ENCODE data around the gene HNRNPH3. TPM values are rescaled to one million over a fixed set of nuclear protein-coding genes. Genes with fewer than 3 reads are reported as not detected.

Gene HNRNPH3
- total RNA-seq, 1 experiment from 2014 or later: 114 TPM

DNA sequence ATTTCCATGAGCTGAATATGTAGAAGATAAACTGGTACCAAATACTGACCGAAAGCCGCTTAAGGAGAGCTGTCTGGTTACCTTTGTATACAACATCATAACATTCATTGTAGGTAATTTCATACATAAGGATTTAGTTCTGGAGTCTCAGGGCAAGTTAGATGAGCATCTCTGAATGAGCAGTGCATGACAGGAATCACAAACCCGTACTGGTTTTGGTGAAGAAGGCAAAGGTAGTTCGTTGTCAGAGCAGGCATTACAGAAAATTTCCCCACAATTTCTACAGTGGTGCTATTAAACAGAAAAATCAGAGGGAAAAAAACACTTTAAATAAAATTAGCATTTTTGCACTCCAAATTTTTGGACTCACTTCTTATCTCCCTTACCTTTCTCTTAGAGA is 13.8 kb downstream of the HNRNPH3 start:
- DNase-seq: no peak
- no peaks in the 10 kb centered on the region for H3K27me3 ChIP-seq
- H3K27ac ChIP-seq: no peak overlapping the region
- H3K36me3 ChIP-seq: peaks cover 52% of the 10 kb centered on the region
- H3K4me3 ChIP-seq: no peak overlapping the region
- H3K4me1 ChIP-seq: no peaks in the 10 kb centered on the region
- H3K9me3 ChIP-seq (replicated peaks): no peaks in the 10 kb centered on the region

DNA sequence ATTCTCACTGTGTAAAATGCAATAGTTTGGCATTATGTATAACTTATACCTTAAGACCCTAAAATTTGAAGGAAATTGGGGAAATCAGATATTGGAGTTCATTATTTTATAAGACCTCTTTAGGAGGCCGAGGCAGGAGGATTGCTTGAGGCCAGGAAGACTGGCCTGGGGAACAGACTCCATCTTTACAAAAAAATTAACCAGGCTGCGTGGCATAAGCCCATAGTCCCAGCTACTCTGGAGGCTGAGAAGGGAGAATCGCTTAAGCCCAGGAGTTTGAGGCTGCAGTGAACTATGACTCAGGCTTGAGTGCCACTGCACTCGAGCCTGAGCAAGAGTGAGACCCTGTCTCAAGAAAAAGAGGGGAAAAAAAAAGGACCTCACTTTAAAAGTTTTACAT is 14.9 kb downstream of the HNRNPH3 start:
- H3K4me3 ChIP-seq: no peak overlapping the region
- H3K9me3 ChIP-seq (replicated peaks): no peaks in the 10 kb centered on the region
- H3K27ac ChIP-seq: no peak overlapping the region
- no peaks in the 10 kb centered on the region for H3K27me3 ChIP-seq
- peaks cover 42% of the 10 kb centered on the region for H3K36me3 ChIP-seq
- H3K4me1 ChIP-seq: no peaks in the 10 kb centered on the region
- no peak for DNase-seq

DNA sequence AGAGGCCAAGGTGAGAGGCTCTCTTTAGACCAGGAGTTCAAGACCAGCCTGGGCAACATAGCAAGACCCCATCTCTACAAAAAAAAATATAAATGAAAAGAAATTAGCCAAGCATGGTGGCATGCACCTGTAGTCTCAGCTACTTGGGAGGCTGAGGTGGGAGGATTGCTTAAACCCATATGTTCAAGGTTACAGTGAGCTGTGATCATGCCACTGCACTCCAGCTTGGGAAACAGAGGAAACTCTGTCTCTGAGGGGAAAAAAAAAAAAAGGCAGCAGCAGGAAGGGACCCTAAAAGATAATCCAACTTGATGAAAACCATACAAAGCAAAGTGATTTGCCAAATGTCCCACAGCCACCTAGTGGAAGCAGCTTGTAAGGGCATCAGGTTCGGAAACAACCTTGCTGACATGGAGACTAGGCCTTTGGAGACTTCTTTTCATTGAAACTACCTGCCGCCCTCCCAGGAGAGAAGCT is 16.4 kb downstream of the HNRNPH3 start:
- H3K27me3 ChIP-seq: no peaks in the 10 kb centered on the region
- peaks cover 27% of the 10 kb centered on the region for H3K36me3 ChIP-seq
- H3K27ac ChIP-seq: no peak overlapping the region
- H3K4me1 ChIP-seq: no peaks in the 10 kb centered on the region
- H3K4me3 ChIP-seq: no peak overlapping the region
- H3K9me3 ChIP-seq (replicated peaks): no peaks in the 10 kb centered on the region
- DNase-seq: peak; percentile 24 to 58

DNA sequence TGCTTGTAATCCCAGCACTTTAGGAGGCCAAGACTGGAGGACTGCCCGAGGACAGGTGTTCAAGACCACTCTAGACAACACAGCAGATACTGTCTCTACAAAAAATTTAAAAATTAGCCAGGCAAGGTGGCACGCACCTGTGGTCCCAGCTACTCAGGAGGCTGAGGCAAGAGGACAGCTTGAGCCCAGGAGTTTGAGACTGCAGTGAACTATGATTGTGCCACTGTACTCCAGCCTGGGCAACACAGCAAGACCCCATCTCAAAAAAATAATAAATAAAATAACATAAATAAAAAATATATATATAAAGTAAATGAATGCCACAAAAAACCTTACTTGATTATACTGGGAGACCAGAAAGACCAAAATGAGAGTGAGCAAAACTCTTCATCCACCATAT is 21.7 kb downstream of the HNRNPH3 start:
- H3K27me3 ChIP-seq: no peaks in the 10 kb centered on the region
- H3K9me3 ChIP-seq (replicated peaks): no peaks in the 10 kb centered on the region
- DNase-seq: no peak
- 0 out of 2 replicates have a peak, but pooled peaks cover 2% of the 10 kb centered on the region for H3K36me3 ChIP-seq
- no peak overlapping the region for H3K4me3 ChIP-seq
- no peak overlapping the region for H3K27ac ChIP-seq
- H3K4me1 ChIP-seq: no peaks in the 10 kb centered on the region

DNA sequence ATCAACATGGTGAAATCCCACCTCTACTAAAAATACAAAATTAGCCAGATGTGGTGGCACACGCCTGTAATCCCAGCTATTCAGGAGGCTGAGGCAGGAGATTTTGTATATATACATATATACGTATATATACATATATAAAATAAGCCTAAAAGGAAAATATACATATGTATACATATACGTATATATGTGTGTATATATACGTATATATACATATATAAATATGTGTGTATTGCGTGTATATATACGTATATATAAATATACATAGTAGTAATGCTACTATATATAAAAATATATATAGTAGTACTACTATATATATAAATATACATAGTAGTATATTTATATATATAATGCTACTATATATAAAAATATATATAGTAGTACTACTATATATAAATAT is 27.3 kb downstream of the HNRNPH3 start:
- H3K27me3 ChIP-seq: no peaks in the 10 kb centered on the region
- H3K27ac ChIP-seq: no peak overlapping the region
- DNase-seq: no peak
- H3K36me3 ChIP-seq: peaks cover 11% of the 10 kb centered on the region
- H3K4me1 ChIP-seq: no peaks in the 10 kb centered on the region
- no peak overlapping the region for H3K4me3 ChIP-seq
- H3K9me3 ChIP-seq (replicated peaks): no peaks in the 10 kb centered on the region

DNA sequence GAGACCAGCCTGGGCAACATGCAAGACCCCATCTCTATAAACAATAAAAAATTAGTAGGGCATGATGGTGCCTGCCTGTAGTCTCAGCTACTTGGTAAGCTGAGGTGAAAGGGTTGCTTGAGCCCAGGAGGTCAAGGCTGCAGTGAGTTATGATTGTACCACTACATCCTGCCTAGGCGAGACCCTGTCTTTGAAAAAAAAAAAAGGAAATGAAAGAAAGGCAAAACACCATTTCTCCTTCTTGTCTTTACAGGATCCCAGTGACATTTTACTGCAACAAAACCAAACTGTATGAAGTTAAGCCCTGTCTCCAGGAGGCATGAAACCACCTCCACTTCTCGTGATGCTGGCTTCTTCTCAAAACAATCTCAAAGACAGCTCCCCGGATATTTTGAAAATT is 30.7 kb downstream of the HNRNPH3 start:
- Histone ChIP-seq H3K4me1 (no peaks in the 10 kb centered on the region), H3K27me3 (no peaks in the 10 kb centered on the region), H3K36me3 (peaks cover 11% of the 10 kb centered on the region), H3K4me3 (no peak overlapping the region), H3K9me3 (replicated peaks) (no peaks in the 10 kb centered on the region), H3K27ac (no peak overlapping the region)
- no peak for DNase-seq

DNA sequence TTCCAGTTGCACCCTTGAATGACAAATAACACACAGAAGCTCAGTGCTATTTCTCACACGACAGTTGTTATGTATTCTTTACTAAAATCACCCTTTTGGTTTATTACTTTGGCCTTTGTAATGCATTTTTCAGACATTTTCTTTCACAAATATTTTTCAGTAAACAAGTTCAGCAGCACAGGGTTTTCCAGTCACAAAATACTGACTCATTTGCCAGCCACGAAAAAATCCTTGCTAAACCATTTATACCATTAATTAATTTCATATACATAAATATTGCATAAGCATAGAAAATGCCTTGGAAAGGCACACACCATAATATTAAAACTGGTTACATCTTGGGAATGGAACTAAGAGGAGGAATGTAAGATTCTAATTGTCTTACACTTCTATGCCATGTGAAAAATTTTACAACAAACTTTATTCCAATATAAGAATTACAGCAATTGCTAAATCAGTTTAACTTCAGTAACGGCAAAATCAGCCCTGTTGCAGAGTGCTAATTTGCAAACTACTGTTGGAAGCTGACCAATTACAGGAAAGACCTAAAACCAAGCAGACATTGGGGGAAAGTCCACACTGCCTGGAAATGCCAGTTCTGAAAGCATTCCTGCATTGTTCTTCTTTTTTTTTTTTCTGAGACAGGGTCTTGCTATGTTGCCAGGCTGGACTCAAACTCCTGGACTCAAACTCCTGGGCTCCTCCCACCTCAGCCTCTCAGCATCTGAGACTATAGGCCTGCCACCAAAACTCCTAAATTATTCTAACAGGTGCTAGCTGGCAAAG is 32.4 kb downstream of the HNRNPH3 start:
- Histone ChIP-seq H3K27ac (no peak overlapping the region), H3K4me1 (no peaks in the 10 kb centered on the region), H3K9me3 (replicated peaks) (no peaks in the 10 kb centered on the region), H3K27me3 (no peaks in the 10 kb centered on the region), H3K4me3 (no peak overlapping the region), H3K36me3 (peaks cover 11% of the 10 kb centered on the region)
- DNase-seq: no peak

DNA sequence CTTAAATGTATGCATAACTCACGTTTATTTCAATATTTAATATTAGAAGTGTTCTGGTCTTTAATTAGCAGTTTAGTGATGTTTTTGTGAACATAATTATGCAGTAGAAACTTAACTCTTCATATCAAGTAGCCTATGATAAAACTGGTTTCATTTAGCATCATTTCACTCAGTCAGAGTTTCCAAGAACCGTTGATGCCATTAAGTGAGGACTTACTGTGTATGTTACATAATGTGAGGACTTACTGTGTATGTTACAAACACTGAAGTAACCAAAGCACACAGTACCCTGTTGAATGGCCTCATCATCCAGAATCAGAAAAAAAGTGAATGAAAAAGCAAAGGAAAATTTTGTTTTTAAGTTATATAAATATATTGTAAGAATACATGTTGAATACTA is 33.7 kb downstream of the HNRNPH3 start:
- H3K4me1 ChIP-seq: no peaks in the 10 kb centered on the region
- no peaks in the 10 kb centered on the region for H3K9me3 ChIP-seq (replicated peaks)
- H3K27me3 ChIP-seq: no peaks in the 10 kb centered on the region
- H3K36me3 ChIP-seq: peaks cover 17% of the 10 kb centered on the region
- H3K4me3 ChIP-seq: no peak overlapping the region
- H3K27ac ChIP-seq: no peak overlapping the region
- no peak for DNase-seq

DNA sequence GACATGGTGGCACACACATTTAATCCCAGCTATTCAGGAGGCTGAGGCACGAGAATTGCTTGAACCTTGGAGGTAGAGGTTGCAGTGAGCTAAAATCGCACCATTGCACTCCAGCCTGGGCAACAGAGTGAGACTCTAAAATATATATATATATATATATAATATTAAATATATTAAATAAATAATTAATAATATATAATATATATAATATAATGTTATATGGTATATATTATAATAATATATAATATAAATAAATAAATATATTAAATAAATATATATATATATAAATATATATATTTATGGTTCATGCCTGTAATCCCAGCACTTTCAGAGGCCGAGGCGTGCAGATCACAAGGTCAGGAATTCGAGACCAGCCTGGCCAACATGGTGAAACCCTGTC is 34.7 kb downstream of the HNRNPH3 start:
- no peaks in the 10 kb centered on the region for H3K27me3 ChIP-seq
- no peak for DNase-seq
- no peak overlapping the region for H3K27ac ChIP-seq
- H3K4me3 ChIP-seq: no peak overlapping the region
- no peaks in the 10 kb centered on the region for H3K4me1 ChIP-seq
- peaks cover under 1% of the 10 kb centered on the region for H3K9me3 ChIP-seq (replicated peaks)
- H3K36me3 ChIP-seq: peaks cover 14% of the 10 kb centered on the region

DNA sequence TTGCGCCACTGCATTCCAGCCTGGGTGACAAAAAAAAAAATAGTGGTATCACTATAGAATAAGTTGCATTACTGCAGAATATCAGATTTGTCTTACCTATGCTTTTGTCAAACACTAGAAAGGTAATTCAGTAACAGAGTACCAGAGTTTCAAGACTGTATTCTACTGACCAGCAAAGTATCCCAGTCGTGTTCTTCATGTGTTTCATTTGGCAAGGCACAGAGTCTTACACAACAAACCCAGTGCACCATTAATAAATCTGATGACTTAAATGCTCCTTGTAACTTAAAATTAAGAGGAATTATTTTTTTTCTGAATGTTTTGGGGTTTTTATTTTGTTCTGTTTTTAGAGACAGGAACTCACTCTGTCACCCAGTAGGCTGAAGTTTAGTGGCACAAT is 35.3 kb downstream of the HNRNPH3 start:
- H3K36me3 ChIP-seq: peaks cover 17% of the 10 kb centered on the region
- peaks cover 5% of the 10 kb centered on the region for H3K9me3 ChIP-seq (replicated peaks)
- no peak overlapping the region for H3K27ac ChIP-seq
- no peak for DNase-seq
- no peak overlapping the region for H3K4me3 ChIP-seq
- H3K27me3 ChIP-seq: no peaks in the 10 kb centered on the region
- no peaks in the 10 kb centered on the region for H3K4me1 ChIP-seq

DNA sequence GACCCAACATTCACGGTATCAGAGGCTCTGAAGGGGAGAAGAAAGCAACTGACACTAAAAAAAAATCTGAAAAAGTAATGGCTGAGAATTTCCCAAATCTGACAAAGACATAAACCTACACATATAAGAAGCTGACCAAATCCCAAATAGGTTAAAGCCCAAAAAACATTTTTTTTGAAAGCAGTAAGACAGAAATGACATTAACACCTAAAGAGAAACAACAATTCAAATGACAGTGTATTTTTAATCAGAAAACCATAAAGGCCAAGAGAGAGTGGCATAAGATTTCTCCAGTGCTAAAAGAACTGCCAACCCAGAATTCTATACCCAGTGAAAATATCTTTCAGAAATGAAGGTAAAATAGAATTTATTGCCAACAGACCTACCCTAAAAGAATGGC is 39.7 kb downstream of the HNRNPH3 start:
- no peak overlapping the region for H3K4me3 ChIP-seq
- H3K27me3 ChIP-seq: no peaks in the 10 kb centered on the region
- H3K4me1 ChIP-seq: no peaks in the 10 kb centered on the region
- peaks cover 5% of the 10 kb centered on the region for H3K9me3 ChIP-seq (replicated peaks)
- no peak for DNase-seq
- H3K27ac ChIP-seq: no peak overlapping the region
- peaks cover 30% of the 10 kb centered on the region for H3K36me3 ChIP-seq

DNA sequence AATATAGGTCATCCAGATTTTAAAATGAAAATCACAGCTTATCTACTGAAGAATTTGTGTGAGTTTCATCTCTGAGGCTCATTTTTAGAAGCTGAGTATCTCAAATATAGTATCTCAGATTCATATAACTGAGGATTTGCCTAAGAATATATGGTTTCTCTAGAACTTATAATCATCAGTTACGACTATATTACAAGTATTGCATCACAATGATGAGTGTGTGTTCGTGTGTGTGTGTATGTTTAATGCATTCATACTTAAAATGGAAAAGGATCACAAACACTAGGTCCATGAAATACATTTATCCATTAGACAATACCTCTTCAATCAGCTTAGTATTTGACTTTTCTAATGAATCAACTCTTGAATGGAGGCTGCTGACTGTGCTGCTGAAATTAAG is 53.9 kb downstream of the HNRNPH3 start:
- Histone ChIP-seq H3K4me1 (no peaks in the 10 kb centered on the region), H3K4me3 (no peak overlapping the region), H3K9me3 (replicated peaks) (no peaks in the 10 kb centered on the region), H3K27me3 (no peaks in the 10 kb centered on the region), H3K36me3 (peaks cover 29% of the 10 kb centered on the region), H3K27ac (no peak overlapping the region)
- DNase-seq: no peak

Other genes with a start within 250 kb of the HNRNPH3 start
- 0.13 and 0.40 TPM in 2 replicates for gene MYPN, start 222.6 kb upstream of the HNRNPH3 start, total RNA-seq (2014; rRNA removed; shearing (Covaris generic))
- 0.13 TPM in 1 of 2 replicates, not detected in the other for gene ATOH7, start 100.0 kb upstream of the HNRNPH3 start, total RNA-seq (2014; rRNA removed; shearing (Covaris generic))
- gene PBLD, start 864 bp downstream of the HNRNPH3 start, total RNA-seq (2014; rRNA removed; shearing (Covaris generic)): 0.36 and 0.89 TPM in 2 replicates
- 10.8 and 16.3 TPM in 2 replicates for gene RUFY2, start 75.2 kb downstream of the HNRNPH3 start, total RNA-seq (2014; rRNA removed; shearing (Covaris generic))
- gene DNA2, start 139.9 kb downstream of the HNRNPH3 start, total RNA-seq (2014; rRNA removed; shearing (Covaris generic)): 38.3 and 45.5 TPM in 2 replicates
- gene SLC25A16, start 195.5 kb downstream of the HNRNPH3 start, total RNA-seq (2014; rRNA removed; shearing (Covaris generic)): 7.5 and 9.6 TPM in 2 replicates
- 12.8 and 13.0 TPM in 2 replicates for gene TET1, start 228.3 kb downstream of the HNRNPH3 start, total RNA-seq (2014; rRNA removed; shearing (Covaris generic))

All from SJCRH30 (cell line).